ENCODE measurements around the gene XIRP2.

XIRP2 gene

DNA sequence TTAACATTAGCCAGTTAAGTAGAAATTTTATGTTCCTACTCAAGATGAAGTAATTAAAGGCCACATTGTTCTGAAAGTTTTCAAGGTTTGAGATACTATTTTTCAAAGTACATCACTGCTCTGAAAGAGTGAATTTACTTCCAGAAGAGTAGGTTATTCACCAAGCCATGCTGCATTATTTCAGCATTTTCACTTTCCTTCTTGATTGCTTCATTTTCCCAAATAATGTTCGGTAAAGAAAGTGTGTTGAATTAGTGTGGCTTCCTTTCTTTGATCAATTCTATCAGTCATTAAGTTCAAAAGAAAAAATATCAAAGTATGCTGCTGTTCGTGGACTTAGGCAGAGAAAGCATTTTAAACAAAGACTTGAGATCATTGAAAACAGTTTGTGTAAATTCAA lies 310.3 kb downstream of the XIRP2 start:
- H3K4me3 ChIP-seq (ENCODE audit: control insufficient read depth, low read depth, low read length), result no peak overlapping the region
- TF ChIP-seq CTCF (conservative IDR thresholded peaks at IDR 0.05; ENCODE audit: control insufficient read depth, insufficient read depth, low read depth, low read length), result no peak
- DNase-seq (ENCODE audit: low read depth), result no peak

DNA sequence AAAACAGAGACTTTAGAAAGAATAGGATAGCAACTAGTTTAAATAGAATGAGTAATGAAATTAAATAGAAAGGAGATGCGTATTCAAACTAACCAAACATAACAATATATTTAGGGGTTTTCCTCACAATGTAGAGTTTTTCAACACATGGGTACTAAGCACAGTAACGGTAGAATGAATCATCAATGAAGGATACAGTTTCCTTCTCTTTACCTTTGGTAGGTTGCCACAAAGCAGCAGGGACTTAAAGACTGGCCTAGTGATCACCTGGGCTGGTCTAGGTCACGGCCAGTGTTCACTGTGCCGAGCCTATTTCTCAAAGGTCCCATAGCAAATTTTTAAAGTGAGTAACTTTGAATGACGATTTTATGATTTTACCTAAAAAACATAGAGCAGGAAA lies 311.7 kb downstream of the XIRP2 start:
- DNase-seq (ENCODE audit: low read depth), result no peak
- H3K4me3 ChIP-seq (ENCODE audit: control insufficient read depth, low read depth, low read length), result no peak overlapping the region
- TF ChIP-seq CTCF (conservative IDR thresholded peaks at IDR 0.05; ENCODE audit: control insufficient read depth, insufficient read depth, low read depth, low read length), result no peak

- DNase-seq (ENCODE audit: low read depth), result peak; percentile 53
- no peak for TF ChIP-seq CTCF (conservative IDR thresholded peaks at IDR 0.05; ENCODE audit: control insufficient read depth, insufficient read depth, low read depth, low read length)
- no peak overlapping the region for H3K4me3 ChIP-seq (ENCODE audit: control insufficient read depth, low read depth, low read length)
Observed at GRCh38 chr2:167209784-167210183, 321.5 kb downstream of the XIRP2 start.

DNA sequence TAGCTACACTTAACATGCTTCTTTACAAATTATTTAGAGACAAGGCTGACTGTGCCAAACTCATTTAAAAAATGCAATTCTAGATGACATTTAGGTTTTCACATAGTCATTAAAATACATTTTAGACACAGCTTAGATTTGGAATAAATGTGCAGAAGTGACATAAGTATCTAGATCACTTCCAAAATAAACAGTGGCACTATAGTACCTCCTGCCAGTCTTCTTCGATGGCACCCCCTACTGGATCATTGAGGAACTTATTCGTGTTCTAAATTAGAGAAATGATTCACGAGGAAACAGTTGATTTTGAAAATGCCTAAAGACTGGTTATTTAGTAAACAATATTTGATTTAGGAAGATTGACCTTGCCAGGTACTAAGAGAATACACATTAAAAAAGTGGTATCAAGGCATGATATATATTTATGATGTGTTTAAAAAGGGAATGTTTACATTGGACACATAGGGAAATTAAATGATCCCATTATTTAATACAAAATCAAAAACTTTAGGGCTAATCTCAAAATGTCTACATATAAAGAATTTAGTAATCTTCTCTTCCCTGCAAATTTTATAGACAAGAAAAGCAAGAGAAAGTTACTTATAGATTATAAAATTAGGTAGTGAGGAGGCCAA lies 323.9 kb downstream of the XIRP2 start:
- TF ChIP-seq CTCF (conservative IDR thresholded peaks at IDR 0.05; ENCODE audit: control insufficient read depth, insufficient read depth, low read depth, low read length), result peak; percentile 90
- H3K4me3 ChIP-seq (ENCODE audit: control insufficient read depth, low read depth, low read length), result no peak overlapping the region
- peak; percentile 76 for DNase-seq (ENCODE audit: low read depth)

- TF ChIP-seq CTCF (conservative IDR thresholded peaks at IDR 0.05; ENCODE audit: control insufficient read depth, insufficient read depth, low read depth, low read length), result no peak
- DNase-seq (ENCODE audit: low read depth), result no peak
Observed at GRCh38 chr2:167215595-167215994, 327.3 kb downstream of the XIRP2 start.

DNA sequence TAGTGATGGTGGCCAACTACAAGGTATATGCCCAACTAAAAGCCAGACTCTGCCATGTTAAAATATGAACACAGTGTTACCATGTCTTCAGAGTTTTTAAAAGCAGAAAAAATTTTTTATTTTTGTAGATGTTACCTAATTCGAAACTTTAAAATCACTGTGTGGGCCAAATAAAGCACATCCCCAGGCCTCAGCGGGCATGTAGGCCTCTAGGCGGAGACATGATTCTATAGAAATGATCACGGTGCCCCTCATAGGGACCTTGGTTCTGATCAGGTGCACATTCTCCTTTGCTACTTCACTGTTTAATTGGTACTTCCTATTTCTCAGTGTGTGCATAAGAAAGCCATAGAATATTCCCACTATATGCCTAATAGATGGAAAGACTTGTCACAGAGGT lies 349.2 kb downstream of the XIRP2 start:
- no peak for DNase-seq (ENCODE audit: low read depth)
- TF ChIP-seq CTCF (conservative IDR thresholded peaks at IDR 0.05; ENCODE audit: control insufficient read depth, insufficient read depth, low read depth, low read length), result no peak
- H3K4me3 ChIP-seq (ENCODE audit: control insufficient read depth, low read depth, low read length), result no peak overlapping the region

More at GRCh38 chr2:167215595-167215994, 327.3 kb downstream of the XIRP2 start:
- no peak overlapping the region for H3K4me3 ChIP-seq (ENCODE audit: control insufficient read depth, low read depth, low read length)

DNA sequence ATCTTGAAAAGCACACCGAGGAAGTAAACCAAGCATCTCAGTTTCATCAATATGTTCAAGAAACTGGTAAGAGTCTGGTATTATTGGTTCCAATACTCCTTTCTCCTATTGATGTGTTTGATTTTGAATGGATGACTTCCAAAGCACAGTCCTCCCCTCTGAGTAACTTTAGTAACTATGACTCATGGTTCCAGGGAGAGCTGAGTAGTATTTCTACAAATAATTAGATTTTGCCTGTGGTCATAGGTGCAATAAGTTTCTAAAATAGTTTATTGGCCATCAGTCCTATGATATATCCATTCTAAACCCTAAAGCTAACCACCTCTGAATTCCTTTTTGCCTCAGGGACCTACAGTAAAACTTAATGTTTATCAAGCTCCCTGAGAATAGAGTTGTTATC lies 352.4 kb downstream of the XIRP2 start:
- no peak overlapping the region for H3K4me3 ChIP-seq (ENCODE audit: control insufficient read depth, low read depth, low read length)
- TF ChIP-seq CTCF (conservative IDR thresholded peaks at IDR 0.05; ENCODE audit: control insufficient read depth, insufficient read depth, low read depth, low read length), result no peak
- peak; percentile 29 for DNase-seq (ENCODE audit: low read depth)

Measured in fibroblast of mammary gland (primary cell).